GM21737 (cell line): ENCODE measurements around the gene SEMA4D.

ENCODE experiments used
- ATAC-seq: cut with Tn5 transposase; IDR thresholded peaks from one replicate; pipeline ENCODE4 v1.9.1; 2021; ENCODE audit warnings: mild to moderate bottlenecking, moderate library complexity; ENCODE audit not compliant: unreplicated experiment

Gene SEMA4D

DNA sequence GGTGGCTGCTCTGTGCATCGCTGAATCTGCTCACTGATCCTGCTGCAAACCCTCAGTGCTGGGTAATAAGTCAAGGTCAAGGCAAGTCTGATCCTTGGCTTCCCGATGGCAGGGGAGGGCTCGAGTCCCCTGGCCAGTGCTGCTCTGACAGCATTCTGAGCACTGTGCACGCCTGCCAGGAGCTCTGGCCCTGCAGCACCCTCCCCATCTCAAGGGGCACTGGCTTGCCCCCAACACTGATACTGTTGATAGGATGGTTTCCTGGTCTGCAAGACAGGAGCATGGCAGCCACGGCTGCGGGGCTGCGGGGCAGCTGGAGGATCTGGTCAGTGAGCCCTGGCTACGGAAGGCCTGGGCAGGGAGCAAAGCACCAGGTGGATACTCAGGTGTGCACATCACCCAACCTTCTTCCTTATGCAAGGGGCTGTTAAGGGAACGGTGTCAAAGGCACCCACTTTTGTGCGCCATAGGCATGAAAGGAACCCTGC lies 107.8 kb downstream of the SEMA4D start:
- no peak for ATAC-seq

DNA sequence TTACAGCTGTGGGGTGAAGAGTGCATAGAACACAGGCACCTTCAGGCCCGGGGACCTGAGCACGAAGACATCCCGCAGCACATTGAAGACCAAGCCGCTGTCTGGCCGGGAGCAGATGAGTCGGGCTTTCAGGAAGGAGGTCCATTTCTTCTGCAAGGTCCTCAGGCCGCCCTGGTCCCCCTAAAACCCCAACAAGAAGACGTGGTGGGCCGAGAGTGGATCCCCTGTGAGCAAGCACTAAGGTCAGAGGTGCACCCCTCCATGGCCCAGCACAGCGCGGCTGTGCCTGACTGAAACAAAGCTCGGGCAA lies 109.1 kb downstream of the SEMA4D start:
- no peak for ATAC-seq

DNA sequence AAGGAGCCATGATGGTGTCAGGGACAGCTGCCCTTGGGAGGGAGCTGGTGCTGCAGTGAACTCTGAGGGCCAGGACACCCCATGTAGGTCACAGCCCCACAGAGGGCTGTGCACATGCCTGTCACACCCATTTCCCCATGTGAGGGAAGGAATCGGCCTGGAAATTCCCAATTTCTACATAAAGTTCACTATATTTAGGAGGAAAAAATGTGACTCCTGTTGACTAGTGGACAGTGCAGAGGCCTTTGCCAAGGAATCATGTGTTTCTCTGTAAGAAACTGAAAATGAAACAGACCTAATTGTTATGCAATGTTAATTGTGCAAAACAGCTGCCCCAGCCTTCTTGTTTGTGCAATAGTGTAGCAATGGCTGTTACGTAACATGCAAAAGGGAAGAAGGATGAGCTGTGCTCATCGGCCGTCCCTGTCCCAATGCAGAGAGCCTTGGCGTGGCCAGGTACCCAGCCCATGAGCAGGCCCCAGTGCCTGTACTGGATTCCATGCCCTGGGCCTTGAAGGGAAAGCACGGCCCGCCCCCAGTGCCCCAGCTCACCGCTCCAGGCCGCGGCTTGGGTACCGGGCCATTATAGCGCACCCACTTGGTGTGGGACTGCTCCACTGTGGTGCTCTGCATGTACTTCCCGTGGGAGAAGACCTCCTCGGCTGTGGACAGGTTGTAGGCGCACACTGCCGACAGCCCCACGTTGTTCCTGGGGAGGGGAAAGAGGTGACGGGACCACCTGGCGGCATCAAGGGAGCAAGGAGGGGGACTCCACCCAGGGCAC lies 109.6 kb downstream of the SEMA4D start:
- ATAC-seq: no peak

DNA sequence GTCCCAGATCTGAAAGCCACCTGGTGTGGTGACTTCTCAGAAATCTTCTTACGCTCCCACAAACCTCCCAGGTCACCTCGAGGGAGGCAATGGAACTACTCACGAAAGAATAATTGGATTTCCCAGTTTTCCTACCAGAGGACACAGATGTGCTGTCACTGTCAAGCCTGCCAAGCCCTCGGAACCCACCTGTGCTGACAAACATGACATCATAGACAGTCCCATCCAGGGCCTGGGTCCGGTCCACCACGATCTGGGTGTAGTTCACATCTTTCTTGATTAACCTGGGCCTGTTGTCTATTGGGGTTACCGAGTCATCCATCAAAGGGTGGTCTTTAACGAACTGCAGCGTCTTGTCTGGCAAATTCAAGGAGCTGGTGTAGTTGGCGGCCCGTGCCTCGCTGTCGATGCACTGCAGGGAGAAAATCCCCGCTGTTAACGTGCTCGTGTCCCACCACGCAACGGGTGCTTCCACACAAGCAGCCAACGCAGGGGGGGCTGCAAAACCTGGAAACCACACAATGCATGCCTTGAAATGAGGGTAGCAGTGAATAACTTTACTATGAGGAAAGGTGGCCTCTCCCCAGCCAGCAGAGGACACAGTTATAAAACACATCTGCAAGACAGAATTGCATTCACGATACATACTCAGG lies 110.6 kb downstream of the SEMA4D start:
- no peak for ATAC-seq

DNA sequence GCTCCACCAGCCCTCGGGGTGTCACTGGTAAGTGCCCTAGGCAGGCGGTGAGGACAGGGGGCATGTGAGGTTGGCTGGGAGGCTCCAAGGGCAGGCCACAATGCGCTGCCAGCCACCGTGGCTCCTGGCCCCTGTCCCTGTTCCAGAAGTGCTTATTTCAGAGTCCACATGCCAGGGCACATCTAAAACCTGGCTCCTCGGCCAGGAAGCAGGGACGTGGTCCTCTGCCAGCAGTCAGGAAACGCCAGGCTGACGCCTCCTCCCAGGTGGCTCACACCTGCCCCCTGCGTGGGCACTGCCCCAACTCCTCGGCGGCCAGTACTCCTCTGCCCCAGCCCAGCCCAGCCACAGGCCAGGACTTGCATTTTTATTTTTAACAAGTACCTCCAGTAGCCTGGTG lies 111.1 kb downstream of the SEMA4D start:
- ATAC-seq: no peak

DNA sequence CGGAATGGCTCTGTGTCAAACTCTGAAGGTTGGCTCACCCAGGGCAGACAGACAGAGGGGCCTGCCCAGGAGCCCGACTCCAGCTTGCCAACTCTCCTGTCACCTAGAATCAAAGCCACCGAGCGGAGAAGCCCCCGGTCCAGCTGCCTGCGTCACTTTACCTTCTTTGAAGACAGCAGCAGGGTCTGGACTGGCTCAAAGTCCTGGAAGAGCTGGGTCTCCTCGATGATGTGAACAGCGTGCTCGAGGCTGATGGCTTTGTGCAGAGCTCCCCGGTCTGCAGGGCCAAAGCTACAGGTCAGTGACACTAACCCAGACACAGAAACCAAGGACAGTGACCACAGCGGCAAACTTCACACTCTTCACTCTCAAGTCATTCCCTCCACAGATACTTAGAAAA lies 111.7 kb downstream of the SEMA4D start:
- no peak for ATAC-seq

DNA sequence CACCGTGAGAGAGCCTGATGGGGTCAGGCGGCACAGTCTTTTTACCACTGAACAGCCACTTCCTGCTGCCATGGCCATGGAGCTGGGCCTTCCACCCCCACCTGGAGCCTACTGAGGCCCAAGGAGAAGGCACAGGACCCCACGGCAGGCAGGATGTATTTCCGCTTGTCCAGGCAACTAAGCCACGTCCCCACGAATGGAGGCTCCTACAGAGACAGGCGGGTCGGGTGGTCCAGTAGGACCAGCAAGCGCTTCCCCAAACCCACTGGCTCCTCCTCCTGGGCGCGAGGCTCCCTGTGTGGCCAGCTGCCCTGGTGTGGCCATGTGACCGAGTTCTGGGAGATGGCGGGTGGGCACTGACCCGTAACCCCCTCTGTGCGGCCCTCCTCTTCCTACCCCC lies 113.1 kb downstream of the SEMA4D start:
- no peak for ATAC-seq

DNA sequence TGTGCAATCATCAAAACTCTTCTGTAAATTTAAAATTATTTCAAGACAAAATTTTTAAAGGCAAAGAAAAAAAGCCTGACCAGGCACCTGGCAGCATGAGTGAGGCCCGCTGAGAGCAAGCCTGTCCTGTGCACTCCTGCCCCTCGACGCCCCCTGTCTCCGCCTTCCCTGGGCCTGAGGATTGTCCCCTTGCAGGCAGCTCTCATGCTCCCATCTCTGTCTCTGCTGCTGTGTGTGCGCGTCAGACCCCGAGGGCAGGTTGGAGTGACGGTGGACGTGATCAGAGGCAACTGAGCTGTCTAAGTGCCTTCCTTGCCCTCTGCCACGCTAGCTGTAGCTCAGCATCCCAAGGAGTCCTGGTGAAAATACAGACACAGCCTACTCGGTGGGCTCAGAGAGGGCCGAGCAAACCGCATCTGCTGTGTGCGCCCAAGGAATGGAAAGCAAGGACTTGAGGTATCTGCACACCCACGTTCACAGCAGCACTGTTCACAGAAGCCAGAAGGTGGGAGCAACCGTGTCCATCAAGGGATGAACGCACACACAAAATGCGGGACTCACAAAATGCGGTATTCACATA lies 114.1 kb downstream of the SEMA4D start:
- ATAC-seq: no peak

DNA sequence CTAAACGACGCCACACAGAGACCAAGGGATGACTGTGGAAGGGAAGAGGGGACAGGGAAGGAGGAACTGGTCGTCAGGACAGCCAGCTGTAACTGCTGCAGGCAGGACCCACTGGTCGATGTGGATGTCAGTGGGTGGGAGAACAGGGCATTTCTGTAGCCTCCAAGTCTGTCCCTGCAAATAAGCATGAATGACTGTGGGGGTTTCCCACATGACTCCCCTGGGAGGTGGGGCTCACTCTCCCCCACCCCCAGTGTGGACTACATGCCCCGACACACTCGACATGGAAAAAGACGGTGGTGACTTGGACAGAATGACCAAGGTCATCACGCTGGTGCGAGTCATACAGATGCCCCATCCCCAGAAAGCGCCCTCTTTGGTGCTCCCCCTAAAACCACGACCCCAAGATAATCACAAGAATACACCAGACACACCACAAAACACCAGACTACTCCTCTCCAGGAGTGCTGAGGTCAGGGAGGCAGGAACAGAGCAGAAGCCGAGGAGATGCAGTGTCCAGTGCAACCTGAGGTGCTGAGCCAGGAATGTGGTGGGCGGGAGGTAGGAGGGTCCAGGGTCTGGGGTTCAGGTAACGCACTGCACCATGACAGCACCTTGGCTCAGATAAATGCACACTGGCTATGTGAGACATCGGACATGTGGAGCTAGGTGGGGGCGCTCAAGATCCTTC lies 114.7 kb downstream of the SEMA4D start:
- ATAC-seq: no peak

DNA sequence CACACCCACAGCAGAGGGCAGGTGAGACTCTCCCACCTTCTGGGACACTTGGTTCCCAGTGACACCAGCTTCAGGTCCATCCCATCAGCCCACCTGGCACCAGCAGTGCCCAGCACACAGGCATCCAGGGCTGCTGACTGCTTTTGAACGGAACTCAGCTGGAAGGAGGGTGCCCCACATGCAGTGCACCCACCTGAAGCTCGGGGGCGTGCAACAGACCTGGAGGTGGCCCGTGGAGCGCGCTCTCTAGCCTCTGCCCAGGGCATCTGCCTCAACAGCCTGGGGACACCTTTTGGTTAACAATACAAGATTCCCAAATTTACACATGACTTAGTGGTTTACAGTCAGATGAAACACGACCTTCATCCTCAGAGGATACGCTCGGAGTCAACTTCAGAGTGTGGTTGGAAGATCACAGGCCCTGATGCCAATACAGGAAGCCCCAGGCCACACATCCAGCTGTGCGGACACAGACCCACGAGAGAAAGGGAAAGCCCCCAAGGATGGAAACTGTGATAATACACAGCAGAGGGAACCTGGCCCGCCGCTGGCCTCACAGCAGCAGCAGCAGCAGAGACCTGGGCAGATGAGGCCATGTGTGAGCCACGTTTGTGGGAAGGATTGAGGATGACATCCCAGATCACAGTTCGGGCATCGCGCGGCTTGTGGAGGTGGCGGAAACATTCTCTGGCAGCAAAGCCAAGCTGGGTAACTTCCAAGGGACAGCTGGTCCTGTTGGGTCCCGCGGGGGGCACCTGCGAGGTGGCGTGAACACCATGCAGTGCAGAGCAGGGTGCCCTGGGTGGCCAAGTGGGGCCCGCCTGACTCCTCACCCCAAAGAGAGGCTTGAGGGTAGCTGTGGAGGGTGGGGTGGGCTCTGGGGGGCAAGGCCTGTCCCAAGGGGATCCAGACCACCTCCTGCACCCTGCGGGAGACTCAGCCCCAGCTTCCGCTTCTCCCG lies 115.6 kb downstream of the SEMA4D start:
- ATAC-seq: no peak

DNA sequence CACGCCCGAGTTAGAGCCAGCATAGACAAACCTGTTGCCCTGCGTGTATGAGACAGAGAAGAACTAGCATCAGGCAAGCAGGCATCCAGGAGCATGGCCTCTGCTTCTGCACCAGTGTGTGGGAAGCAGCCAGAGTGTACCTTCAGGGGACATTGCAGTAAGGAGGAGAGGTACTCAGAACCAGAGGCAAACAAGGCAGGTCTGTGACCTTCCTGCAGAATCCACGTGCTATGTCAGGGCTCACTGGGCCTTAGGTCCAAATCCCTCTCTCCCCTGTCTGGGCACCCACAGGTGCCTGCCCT lies 116.7 kb downstream of the SEMA4D start:
- ATAC-seq: no peak

DNA sequence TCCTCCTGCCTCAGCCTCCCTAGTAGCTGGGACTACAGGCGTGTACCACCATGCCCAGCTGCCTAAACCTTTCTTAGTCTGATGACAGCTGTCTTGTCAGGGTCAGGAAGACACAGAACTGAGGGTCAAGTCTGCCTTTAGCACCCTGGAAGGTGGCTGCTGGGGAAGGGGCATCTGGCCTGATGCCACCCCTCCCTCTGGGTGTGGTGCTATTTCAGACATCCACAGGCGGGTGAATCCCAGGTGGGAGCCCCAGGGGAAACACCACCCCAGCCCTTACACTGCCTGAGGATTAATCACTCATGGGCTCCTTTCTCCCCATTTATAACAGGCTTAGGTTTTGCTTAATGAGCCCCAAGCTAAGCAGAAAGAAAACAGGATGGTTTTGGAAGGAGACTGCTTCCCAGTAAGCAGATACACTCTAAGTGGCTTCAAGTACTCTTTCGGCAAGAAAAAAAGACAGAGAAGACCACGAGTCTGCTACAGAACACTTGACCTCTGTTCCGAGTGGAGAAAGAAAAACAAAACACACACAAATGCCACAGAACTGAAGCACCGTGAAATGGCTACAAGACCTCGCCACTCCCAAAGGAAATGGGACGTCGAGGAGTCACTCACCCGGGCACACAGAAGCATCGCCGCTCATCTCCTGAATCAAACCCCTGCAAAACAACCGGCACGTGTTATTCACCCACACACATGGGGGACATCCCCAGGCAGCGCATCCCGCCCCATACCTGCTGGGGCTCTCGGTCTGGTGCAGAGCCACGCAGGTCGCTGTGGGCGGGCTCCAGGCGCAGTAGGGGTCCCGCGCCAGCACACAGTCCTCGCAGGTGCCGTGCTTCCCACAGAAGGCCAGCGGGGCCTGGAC lies 117.2 kb downstream of the SEMA4D start:
- no peak for ATAC-seq

DNA sequence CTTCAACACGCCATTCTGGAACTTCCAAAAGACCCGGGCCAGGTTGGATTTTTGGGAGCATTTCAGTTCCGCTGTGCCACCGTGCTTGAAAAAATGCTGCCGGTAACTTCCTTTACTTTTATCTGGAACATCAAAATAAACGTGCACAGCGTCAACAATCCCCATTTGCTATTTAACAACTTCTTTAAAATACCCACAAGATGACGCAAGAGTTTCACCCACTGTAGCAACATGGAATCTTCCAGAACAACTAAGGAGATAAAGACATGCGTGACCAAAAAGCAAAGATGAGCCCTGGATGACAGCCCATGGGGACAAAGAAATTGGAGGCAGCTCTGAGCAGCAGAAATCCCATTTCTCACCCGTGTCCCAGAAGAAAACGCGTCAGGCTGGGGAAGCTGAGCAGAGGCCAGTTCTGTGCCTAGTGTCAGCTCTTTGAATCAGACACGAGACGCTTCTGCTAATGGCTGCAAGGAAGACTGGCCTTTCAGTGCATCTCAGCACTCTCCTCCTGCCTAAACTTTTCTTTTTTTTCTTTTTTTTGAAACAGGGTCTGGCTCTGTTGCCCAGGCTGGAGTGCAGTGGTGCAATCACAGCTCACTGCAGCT lies 118.3 kb downstream of the SEMA4D start:
- ATAC-seq: no peak

DNA sequence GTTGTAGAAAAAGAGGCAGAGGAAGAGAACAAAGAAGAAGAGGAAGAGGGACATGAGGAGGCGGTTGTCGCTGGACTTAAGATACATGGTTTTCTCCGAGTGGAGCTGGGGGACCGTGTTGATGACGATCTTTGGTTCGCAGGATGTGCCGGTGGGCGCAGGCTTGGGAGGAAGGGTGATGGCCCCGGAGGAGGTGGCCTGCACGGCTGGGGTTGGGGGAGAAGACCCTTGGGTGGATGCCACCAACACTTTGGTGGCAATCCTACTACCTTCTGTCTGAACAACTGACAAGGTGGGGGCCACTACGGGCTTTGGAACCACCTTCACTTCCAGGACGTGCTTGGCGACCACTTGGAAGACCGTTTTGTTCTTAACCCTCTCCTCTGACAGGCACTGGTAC lies 118.9 kb downstream of the SEMA4D start:
- no peak for ATAC-seq

DNA sequence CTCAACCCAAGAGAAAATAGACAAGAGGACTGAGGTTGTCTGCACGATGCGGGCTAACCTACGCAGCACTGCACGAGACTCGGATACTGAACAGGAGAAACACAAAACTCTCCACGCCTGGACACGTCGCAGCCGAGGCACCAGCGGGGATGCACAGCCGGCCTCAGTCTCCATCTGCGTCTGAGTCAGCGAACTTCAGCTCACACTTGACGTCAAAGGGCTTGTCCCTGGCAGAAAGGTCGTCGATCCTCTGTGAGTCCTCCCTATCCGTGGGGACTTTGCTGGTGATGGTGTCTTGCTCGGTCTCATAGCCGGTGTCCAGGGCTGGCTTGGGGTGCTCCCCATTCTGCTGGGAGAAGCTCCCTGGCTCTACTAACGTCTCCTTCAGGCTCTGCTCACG lies 119.4 kb downstream of the SEMA4D start:
- ATAC-seq: no peak

DNA sequence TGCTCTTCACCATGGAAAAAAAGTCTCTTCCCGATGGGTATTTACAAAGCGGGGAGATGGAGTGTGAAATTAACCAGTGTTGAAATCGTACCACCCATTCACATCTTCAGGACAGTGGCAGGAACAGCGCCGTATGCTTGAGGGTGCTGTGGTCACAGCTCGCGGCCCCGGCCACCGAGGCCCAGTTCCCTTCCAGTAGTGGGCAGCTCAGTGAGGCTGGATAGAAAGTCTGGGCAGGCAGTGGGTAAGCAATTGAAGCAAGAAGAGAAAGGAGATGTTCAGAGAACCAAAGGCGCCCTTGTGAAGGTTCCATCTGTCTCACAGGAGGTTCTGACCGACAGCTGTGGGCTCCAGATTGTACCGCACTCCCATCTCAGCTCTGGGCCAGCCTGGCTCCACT lies 120.5 kb downstream of the SEMA4D start:
- ATAC-seq: no peak

DNA sequence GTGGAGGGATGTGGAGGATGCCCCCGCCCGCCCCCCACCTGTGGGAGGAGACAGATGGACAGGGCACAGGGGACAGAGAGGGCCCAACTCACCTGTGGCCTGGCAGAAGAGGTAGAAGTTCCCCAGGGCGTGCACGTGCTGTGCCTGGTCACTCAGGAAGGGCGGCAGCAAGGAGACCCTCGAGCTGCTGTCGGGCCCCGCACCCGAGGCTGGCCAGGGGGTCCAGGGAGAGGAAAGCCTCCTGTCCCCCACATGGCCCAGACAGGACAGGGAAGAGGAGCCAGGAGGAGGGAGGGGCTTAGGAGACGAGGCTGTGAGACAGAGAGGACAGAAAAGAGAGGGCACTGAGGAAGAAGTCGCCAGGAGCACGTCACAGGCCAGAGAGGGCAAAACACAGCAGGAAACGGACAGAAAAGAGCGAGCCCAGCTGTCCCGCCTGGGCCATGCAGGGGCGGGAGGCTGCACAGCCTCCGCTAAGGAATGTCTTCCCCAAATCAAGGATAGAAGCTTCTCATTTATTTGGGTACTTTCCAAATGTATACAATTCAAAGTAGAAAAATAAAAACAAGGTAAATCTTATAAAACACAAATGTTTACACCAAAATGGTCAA lies 121.1 kb downstream of the SEMA4D start:
- no peak for ATAC-seq

DNA sequence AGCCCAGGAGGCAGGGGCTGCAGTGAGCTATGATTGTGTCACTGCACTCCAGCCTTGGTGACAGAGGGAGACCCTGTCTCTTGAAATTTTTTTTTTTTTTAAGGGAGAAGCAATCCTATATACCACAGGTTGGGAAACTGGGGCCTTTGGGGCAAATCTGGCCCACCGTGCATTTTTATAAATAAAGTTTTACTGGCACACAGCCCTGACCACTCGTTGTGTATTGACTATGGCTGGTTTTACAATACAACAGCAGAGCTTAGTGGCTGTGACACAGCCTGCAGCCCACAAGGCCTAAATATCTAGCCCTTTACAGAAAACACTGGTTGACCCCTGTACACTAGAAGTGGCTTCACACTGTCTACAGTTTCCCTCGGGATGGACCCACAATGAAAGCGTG lies 121.6 kb downstream of the SEMA4D start:
- no peak for ATAC-seq

DNA sequence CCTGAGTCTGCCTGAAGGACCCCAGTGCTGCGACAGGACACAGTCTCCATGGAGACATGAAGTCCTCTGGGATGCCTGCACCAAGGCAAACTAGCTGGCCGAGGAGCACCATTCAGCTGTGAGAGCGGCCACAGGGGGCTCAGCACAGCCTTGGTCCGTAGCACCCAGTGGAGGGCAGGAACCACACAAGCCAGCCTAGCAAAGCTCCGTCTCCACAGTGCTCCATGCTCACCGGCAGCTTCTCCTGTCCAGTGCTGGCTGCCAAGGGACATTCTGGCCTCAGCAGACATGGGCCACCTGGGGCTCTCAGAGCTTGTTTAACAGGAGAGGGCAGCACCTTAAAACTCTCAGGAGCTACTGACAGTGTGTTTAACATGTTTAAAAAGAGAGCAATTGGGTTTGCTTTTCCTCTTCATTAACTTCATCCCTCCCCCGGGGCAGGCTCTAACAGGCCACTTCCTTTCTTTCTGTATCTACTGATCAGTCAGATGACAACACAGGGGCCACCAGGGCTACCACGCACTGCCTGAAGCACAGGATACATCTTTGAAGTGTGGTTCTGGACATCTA lies 122.6 kb downstream of the SEMA4D start:
- peak; percentile 66 for ATAC-seq
